Stimulated activated CD4-positive, alpha-beta T cell treated with anti-CD3 and anti-CD28 coated beads, Interleukin-1b, Interleukin-23, amount 100 ng/mL, for 24 hours (primary cell): Measurements from ENCODE around the gene COMMD8.
"Not testable (repeated sequence)": the region's sequence is repeated elsewhere in the genome, so short reads cannot be mapped to it uniquely, and the experiment has no call there.

Source experiments
- DNase-seq, 4 experiments: peaks; one replicate each; pipeline ENCODE4 v3.0.0-alpha.2; 2020; ENCODE audit warnings: low read depth in 4 of 4, low spot score in 1 of 4

Gene COMMD8

DNA sequence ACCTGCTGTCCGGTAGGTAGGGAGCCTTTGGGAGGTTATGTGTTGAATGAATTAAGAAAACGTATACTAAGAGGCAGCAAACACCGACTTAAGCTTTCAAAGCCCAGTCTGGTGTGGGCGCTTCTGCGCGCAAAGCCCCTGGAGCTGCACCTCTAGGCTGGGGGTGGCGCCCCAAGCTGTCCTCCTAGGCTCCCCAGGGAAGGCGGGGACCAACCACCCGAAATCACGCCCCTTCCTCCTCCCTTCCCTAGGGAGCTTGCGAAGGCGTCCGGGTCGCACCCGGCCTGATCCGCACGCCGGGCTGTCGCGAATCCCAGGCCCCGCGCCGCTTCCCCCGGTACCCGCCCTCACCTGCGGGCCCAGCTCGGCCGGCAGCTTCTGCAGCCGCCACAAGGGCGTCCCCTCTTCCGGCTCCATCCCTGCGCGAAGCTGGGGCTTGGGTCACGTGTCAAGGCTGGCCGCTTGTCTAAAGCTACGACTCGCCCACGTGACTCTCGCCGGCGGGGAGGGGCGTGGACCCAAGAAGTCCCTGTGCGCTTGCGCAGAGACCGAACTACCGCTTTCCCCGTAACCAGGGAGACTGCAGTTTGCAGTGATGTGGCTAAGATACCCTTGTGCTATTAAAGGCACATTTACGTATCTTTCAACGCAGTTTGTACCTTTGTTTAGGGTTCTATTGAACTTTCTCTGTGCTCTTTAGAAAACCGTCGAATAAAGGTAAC is at the start of gene COMMD8:
COMMD8 (minus strand) TSS at position 468 of the 722 bp plus-strand sequence; CDS start at position 417, 51 bp downstream.
- DNase-seq = peak; percentile 90 to 95 (median 93)

GRCh38 chr4:47510506-47511143 is 47.1 kb upstream of the COMMD8 start:
- DNase-seq = no peak

- no peak for DNase-seq
Measured at GRCh38 chr4:47505666-47506065, 42.2 kb upstream of the COMMD8 start.

DNA sequence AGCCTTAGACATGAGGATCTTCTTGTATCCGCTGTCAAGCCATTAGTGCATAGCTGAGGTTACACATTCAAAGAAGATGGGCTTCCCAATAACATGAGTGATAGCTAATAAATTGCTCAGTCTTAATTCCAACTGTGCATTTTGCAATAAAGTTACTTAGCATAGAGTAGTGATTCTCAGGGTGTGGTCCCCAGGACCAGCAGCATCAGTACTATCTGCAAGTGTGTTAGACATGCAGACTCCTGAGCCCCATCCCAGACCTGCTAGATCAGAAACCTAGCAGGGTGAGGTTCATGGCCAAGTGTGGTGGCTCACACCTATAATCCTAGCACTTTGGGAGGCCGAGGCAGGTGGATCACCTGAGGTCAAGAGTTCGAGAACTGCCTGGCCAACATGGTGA is 41.6 kb upstream of the COMMD8 start:
- no peak for DNase-seq

- DNase-seq = no peak
Measured at GRCh38 chr4:47500776-47501175, 37.3 kb upstream of the COMMD8 start.

DNA sequence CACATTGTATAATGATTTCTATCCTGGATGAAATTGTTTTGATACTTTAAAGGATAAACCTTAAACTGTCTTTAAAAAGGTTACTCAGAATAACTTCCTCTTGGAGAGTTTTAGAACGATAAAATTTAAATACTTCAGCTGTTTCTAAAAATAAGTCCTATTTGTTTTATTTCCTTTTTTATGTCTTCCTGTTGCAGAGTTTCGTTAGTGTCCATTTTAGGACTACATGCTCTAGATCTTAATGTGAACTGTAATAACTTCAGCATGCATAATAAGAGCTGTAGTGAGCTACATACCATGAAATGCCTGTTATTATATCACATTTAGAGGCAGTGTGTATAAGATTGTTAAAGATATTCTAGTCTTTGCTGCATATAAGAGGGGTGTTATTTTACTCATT is 36.2 kb upstream of the COMMD8 start:
- no peak for DNase-seq

GRCh38 chr4:47498899-47499298 is 35.4 kb upstream of the COMMD8 start:
- no peak for DNase-seq

GRCh38 chr4:47494124-47494430 is 30.6 kb upstream of the COMMD8 start:
- DNase-seq = no peak

DNA sequence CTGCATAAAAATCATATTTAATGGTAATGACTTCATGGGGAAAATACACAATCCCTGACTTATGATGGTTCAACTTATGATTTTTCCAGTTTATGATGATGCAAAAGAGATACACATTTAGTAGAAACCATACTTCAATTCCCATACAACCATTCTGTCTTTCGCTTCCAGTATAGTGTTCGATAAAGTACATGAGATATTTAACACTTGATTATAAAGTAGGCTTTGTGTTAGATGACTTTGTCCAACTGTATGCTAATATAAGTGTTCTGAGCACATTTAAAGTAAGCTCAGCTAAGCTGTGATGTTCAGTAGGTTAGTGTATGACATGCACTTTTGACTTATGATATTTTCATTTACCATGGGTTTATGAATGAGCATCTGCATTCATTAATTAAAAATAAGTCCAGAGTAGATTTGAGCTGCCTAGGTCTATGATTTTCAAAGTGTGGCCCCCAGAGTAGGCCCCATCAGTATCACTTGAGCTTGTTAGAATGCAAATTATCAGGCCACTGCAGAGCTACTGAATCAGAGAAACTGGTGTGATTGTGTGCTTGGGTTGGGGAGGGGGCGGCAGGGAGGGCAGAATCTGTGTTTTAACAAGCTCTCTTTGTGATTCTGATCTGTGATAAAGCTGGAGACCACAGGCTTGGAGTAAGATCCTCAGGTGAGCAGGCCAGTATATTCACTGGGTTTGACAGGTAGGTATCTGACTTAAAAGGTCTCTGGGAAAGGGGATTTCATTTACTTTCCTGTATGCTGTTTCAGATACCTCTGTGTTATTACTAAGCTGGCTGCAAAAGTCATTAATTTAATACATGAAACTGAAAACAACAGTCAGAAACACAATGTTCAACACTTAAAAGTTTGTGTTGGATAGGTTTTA is 30.0 kb upstream of the COMMD8 start:
- no peak for DNase-seq

GRCh38 chr4:47490550-47490949 is 27.0 kb upstream of the COMMD8 start:
- DNase-seq = no peak

DNA sequence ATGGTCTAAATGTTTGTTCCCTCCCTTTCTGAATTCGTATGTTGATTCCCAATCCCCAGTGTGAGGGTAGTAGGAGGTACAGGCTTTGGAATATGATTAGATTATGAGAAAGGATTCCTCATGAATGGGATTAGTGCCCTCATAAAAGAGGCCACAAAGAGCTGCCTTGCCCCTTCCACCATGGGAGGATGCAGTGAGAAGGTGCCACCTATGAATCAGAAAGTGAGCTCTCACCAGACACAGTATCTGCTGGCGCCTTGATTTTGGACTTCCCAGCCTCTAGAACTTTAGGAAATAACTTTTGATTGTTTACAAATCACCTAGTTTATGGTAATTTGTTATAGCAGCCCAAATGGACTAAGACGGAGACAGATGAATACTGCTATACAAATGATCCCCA is 25.2 kb upstream of the COMMD8 start:
- DNase-seq = no peak

DNA sequence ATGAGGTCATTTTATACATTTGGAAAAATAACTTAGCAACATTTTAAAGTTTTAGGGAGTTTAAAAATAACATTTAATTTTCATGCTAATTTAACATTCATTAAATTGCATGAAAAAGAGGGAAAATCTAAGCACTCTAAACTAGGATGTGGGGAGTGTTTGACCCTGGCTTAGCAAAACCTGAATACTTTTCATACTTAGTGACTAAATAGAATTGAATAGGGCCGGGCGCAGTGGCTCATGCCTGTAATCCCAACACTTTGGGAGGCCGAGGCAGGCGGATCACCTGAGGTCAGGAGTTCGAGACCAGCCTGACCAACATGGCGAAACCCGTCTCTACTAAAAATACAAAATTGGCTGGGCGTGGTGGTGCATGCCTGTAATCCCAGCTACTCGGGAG is 23.2 kb upstream of the COMMD8 start:
- not testable (repeated sequence) for DNase-seq

DNA sequence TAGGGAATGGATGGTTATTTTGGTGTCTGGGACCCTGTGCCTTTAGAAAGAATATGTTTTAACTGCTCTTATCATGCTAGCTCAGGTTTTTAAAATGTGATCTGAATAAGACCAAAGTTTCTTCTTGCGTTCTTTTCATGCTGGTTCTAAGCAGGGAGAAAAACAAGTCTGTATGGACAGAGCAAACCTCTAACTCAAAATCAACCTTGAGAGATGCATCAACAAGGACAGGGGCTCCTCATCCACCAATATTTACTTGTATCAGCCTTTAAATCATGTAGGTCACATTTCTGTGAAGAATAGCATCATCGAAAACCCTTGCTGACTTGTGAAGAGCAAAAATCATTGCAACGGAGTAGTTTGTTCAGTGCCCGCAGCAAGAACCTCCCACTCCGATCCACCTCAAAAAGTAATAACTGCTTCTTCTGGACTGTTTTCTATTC is 22.8 kb upstream of the COMMD8 start:
- no peak for DNase-seq

GRCh38 chr4:47485768-47486167 is 22.3 kb upstream of the COMMD8 start:
- DNase-seq = no peak

- DNase-seq = peak; percentile 51 to 69 (median 61)
Measured at GRCh38 chr4:47485047-47485692, 21.7 kb upstream of the COMMD8 start, which contains the start of gene ATP10D. TSS of gene ATP10D (plus strand) at chr4:47485275. CDS start at chr4:47512541, 27,266 bp downstream.

DNA sequence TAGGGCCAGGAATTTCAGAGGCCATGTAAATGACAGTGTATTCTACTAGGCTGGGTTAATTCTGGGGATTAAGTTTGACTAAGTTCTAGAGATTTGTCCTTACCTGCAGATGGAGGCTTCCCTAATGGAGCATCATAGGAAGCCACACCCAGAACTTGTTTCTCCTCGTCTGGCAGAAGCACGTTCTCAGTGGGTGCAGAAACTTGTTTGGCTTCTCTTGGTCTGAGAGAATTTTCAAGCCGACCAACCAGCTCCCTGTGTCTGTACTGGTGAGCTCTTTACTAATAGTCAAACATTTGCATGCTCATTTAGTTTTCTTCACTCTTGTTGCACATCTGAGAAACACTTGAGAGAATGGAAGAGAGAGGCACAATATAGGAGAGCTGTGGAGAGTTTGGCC is 20.7 kb upstream of the COMMD8 start:
- DNase-seq = no peak

DNA sequence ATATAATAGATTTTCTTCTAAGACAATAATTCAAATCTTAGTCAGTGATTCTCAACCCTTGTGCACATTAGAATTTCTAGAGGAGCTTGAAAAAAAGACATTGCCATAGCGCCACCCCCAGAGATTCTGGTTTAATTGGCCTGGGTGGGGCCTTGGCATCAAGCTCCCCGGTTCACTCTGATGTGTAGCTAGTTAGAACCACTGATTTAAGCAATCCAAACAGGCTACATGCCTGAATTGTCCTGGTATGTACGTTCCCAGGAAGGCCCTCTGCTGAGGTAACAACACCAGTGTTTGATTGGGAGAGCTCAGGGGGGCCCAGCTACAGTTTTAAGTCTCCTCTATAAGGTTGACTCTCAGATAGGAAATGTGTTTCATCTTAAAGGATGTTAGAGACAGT is 20.2 kb upstream of the COMMD8 start:
- no peak for DNase-seq

GRCh38 chr4:47482326-47482725 is 18.8 kb upstream of the COMMD8 start:
- DNase-seq = no peak

DNA sequence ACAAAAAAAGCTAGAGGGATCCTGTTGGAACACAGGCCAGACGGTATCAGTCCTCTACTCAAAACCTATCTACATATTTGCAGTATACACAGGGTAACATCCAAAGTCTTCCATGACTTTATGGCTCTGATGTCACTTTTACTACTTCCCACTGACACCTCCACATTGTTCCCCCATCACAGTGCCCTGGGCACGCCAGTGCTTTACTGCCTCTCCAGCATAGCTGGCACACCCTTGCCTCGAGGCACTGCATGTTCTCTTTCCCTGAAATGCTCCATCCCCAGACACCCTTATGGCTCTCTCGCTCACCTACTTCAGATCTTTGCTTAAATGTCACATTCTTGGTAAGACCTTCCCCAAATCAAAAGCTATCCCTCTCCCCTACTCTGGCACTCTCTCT is 15.3 kb upstream of the COMMD8 start:
- no peak for DNase-seq

GRCh38 chr4:47475411-47475810 is 11.9 kb upstream of the COMMD8 start:
- DNase-seq = no peak

DNA sequence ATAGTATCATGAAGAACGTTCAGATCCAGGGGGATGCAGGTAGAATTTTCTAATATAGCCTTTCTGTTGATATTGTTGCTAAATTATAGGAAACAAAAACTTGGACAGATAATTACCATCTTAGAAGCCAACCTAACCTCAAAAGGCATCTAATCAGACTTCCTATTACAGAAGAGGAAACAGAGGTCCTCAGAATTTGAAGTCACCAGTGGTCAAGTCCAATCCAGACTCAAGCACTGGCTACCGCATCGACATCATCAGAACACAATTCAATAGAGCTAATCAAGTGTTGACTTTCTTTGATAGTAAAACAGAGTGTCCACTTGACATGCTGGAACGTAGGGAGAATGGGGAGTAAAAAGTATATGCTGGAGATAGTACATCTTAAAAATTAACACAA is 11.3 kb upstream of the COMMD8 start:
- DNase-seq = no peak
